Neuronal stem cell (in vitro differentiated cells): ENCODE measurements around the gene ARL6IP4. TPM values are rescaled to one million over a fixed set of nuclear protein-coding genes. Genes with fewer than 3 reads are reported as not detected.

ENCODE experiments used
- small RNA-seq: library from polyadenylated mRNA; stranded (forward); fragments of <200 nt; extraction: miRNeasy Mini kit (QIAGEN cat#:217004); gene quantifications from one replicate; pipeline ENCODE3, GENCODE V24; 2013; ENCODE audit not compliant: insufficient read depth

The ARL6IP4 gene

Small RNA genes within 50 kb of the gene (small RNA-seq; reads per million reads assigned to genes)
- gene ARL6IP4 = not detected
- not detected for gene MIR4304
